Transverse colon (tissue), 4 donors: ENCODE measurements around the gene BPGM.

Source experiments
- CTCF ChIP-seq, 5 experiments: fragments of 200-600 bp in 3 of 5; fragments of 450-650 bp in 2 of 5; sonication (generic) in 3 of 5; IDR thresholded peaks; 1 replicate in 2 of 5; 2 replicates in 3 of 5; pipeline ENCODE4 v1.5.1; 2016 to 2017; ENCODE audit warnings: antibody characterized with exemption in 5 of 5, inconsistent platforms in 3 of 5, mild to moderate bottlenecking in 2 of 5, moderate library complexity in 1 of 5
- EP300 ChIP-seq: sonication (generic); formaldehyde crosslinking; IDR thresholded peaks from one replicate; pipeline ENCODE4 v1.6.1; 2017; ENCODE audit warnings: antibody characterized with exemption, low read depth
- POLR2A ChIP-seq: fragments of 450-650 bp; IDR thresholded peaks from one replicate; pipeline ENCODE4 v1.6.1; 2016; ENCODE audit warnings: antibody characterized with exemption, mild to moderate bottlenecking, moderate library complexity
- POLR2AphosphoS5 ChIP-seq, 3 donors: sonication (generic); formaldehyde crosslinking; IDR thresholded peaks; one replicate each; pipeline ENCODE4 v1.6.1; 2016; ENCODE audit warnings: antibody characterized with exemption in 3 of 3

- TF ChIP-seq CTCF (IDR thresholded peaks at IDR 0.05) (no peak), POLR2A (no peak), EP300 (peak; percentile 89), POLR2AphosphoS5 (IDR thresholded peaks at IDR 0.05) (peak; percentile 26 to 68 (median 51))
Observed at GRCh38 chr7:134720091-134720935, 73.7 kb downstream of the BPGM start.
